SW 1271 (cell line): Measurements from ENCODE around the gene SUSD2.
"Not testable (repeated sequence)": the region's sequence is repeated elsewhere in the genome, so short reads cannot be mapped to it uniquely, and the experiment has no call there.

Source experiments
- DNase-seq, 2 experiments: peaks; one replicate each; lab custom pipeline; 2025; lab: John Stamatoyannopoulos, UW

The SUSD2 gene

GRCh38 chr22:24214467-24215285 lies 33.4 kb downstream of the SUSD2 start:
- DNase-seq, result no peak

GRCh38 chr22:24216541-24217209 lies 35.4 kb downstream of the SUSD2 start:
- DNase-seq, result no peak

GRCh38 chr22:24217384-24217783 lies 36.1 kb downstream of the SUSD2 start:
- DNase-seq, result no peak

- no peak for DNase-seq
These were observed 38.5 kb downstream of the SUSD2 start for GRCh38 chr22:24219750-24220149.

GRCh38 chr22:24224468-24224867 lies 43.2 kb downstream of the SUSD2 start:
- no peak for DNase-seq

- no peak for DNase-seq
These were observed 43.8 kb downstream of the SUSD2 start for GRCh38 chr22:24225044-24225601.

- DNase-seq, result no peak
These were observed 44.7 kb downstream of the SUSD2 start for GRCh38 chr22:24225951-24226350.

- DNase-seq, result no peak
These were observed 49.8 kb downstream of the SUSD2 start for GRCh38 chr22:24230911-24231656.

GRCh38 chr22:24231706-24232105 lies 50.4 kb downstream of the SUSD2 start:
- no peak for DNase-seq

- DNase-seq, result no peak
These were observed 50.8 kb downstream of the SUSD2 start for GRCh38 chr22:24232124-24232523.

GRCh38 chr22:24232725-24233124 lies 51.4 kb downstream of the SUSD2 start:
- no peak for DNase-seq

- DNase-seq, result no peak
These were observed 51.9 kb downstream of the SUSD2 start for GRCh38 chr22:24233235-24233634.

GRCh38 chr22:24233816-24234215 lies 52.5 kb downstream of the SUSD2 start:
- no peak for DNase-seq

- no peak for DNase-seq
These were observed 54.0 kb downstream of the SUSD2 start for GRCh38 chr22:24235315-24235714.

- no peak for DNase-seq
These were observed 55.4 kb downstream of the SUSD2 start for GRCh38 chr22:24236656-24237055.

- DNase-seq, result not testable (repeated sequence)
These were observed 56.9 kb downstream of the SUSD2 start for GRCh38 chr22:24238101-24238694.
